ENCODE measurements around the gene PLXNA4. TPM values are rescaled to one million over a fixed set of nuclear protein-coding genes. Genes with fewer than 3 reads are reported as not detected.

The PLXNA4 gene
- polyA plus RNA-seq, 1 donor (not counting 4 experiments of a cell fraction or from before 2014, with no cell fraction given), result 0.01 TPM

DNA sequence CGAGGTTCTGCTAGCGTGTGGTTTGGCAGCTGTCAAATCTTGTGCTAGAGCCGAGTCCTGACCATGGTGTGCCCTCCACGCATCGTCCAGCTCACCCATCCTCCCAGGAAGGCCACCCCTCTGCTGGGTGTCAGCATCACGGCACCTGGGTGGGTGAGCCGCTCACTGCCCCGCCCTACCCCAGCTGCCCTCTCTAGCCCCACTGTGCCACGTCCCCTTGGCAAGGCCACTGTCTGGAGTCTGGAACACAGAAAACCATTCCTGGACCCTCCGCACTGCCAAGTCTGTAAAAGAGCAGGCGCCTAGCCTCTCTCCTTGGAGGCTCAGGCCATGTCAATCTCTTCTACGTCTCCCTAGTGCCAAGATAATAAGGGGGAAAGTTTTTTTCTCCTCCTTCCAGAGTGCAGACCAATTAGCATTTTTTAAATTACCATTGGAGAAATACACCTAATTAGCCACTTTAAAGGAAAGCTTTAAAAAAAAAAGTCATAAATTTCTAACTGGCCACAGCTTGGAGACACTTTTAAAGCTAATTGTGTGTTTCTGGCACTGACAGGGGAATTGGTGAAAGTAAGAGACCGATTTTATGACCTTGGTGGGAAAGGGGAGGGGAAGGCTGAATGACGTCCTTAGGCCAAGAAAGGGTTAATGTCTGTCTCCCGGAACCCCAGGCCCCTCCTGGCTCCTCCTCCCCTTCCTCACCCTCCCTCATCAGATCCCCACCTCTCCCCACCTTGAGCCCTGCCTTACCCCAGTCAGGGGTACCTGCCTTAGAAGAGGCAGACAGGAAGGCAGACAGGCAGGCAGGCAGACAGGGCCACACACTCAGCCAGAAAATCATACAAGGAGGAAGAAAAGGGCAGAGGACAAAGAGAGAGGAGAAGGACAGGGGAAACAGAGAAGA, 151.2 kb downstream of the PLXNA4 start:
- Histone ChIP-seq H3K9ac (ENCODE audit: control insufficient read depth, extremely low read depth, insufficient read depth, low read length) (no peak overlapping the region), H3K27ac (ENCODE audit: control insufficient read depth, insufficient read depth, low read length) (no peak overlapping the region), H3K4me3 (ENCODE audit: control insufficient read depth in 2 of 3, extremely low read depth in 1 of 3, insufficient read depth in 2 of 3, low read depth in 1 of 3, low read length in 3 of 3) (no peak overlapping the region), H3K79me2 (ENCODE audit: control insufficient read depth, insufficient read depth, low read length) (no peaks in the 10 kb centered on the region), H3K9me3 (ENCODE audit: control insufficient read depth, low read depth, low read length) (no peaks in the 10 kb centered on the region), H4K20me1 (ENCODE audit: control insufficient read depth, extremely low read depth, insufficient read depth, low read length) (no peaks in the 10 kb centered on the region), H3K36me3 (ENCODE audit: control insufficient read depth in 2 of 2, extremely low read depth in 1 of 2, insufficient read depth in 2 of 2, low read length in 2 of 2) (no peaks in the 10 kb centered on the region), H3K9me1 (ENCODE audit: control insufficient read depth, extremely low read depth, insufficient read depth, low read length) (no peaks in the 10 kb centered on the region), H3K4me1 (ENCODE audit: control insufficient read depth, extremely low read depth, insufficient read depth, low read length) (no peaks in the 10 kb centered on the region), H2AFZ (ENCODE audit: control insufficient read depth, low read length) (no peak overlapping the region), H3K4me2 (ENCODE audit: control insufficient read depth, extremely low read depth, insufficient read depth, low read depth, low read length) (no peak overlapping the region), H3K27me3 (ENCODE audit: control insufficient read depth, extremely low read depth, insufficient read depth, low read length) (peaks cover 11% of the 10 kb centered on the region)
- DNase-seq (ENCODE audit: low read depth, low spot score), result no peak
- dilution Hi-C loops (cut with MboI; ENCODE audit: extremely low pct_ligation_motif_present, low sequenced_read_pairs), result no loop called here
- FAIRE-seq, result no peak
- no peak for TF ChIP-seq EZH2 (IDR thresholded peaks at IDR 0.05; ENCODE audit: low read length)
- TF ChIP-seq, protein P1, sequence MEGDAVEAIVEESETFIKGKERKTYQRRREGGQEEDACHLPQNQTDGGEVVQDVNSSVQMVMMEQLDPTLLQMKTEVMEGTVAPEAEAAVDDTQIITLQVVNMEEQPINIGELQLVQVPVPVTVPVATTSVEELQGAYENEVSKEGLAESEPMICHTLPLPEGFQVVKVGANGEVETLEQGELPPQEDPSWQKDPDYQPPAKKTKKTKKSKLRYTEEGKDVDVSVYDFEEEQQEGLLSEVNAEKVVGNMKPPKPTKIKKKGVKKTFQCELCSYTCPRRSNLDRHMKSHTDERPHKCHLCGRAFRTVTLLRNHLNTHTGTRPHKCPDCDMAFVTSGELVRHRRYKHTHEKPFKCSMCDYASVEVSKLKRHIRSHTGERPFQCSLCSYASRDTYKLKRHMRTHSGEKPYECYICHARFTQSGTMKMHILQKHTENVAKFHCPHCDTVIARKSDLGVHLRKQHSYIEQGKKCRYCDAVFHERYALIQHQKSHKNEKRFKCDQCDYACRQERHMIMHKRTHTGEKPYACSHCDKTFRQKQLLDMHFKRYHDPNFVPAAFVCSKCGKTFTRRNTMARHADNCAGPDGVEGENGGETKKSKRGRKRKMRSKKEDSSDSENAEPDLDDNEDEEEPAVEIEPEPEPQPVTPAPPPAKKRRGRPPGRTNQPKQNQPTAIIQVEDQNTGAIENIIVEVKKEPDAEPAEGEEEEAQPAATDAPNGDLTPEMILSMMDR (optimal IDR thresholded peaks at IDR 0.05 in 1 of 3, IDR thresholded peaks at IDR 0.05 in 1 of 3, conservative IDR thresholded peaks at IDR 0.05 in 1 of 3; ENCODE audit: extremely low read depth in 1 of 3, insufficient read depth in 2 of 3, low read length in 3 of 3), result no peak

GRCh38 chr7:132424277-132424676, 152.0 kb downstream of the PLXNA4 start:
- no peaks in the 10 kb centered on the region for H3K9me1 ChIP-seq (ENCODE audit: control insufficient read depth, extremely low read depth, insufficient read depth, low read length)
- no peak overlapping the region for H2AFZ ChIP-seq (ENCODE audit: control insufficient read depth, low read length)
- dilution Hi-C loops (cut with MboI; ENCODE audit: extremely low pct_ligation_motif_present, low sequenced_read_pairs), result no loop called here
- no peaks in the 10 kb centered on the region for H4K20me1 ChIP-seq (ENCODE audit: control insufficient read depth, extremely low read depth, insufficient read depth, low read length)
- TF ChIP-seq, protein P1 (optimal IDR thresholded peaks at IDR 0.05 in 1 of 3, IDR thresholded peaks at IDR 0.05 in 1 of 3, conservative IDR thresholded peaks at IDR 0.05 in 1 of 3; ENCODE audit: extremely low read depth in 1 of 3, insufficient read depth in 2 of 3, low read length in 3 of 3), result no peak
- TF ChIP-seq EZH2 (IDR thresholded peaks at IDR 0.05; ENCODE audit: low read length), result no peak
- H3K9ac ChIP-seq (ENCODE audit: control insufficient read depth, extremely low read depth, insufficient read depth, low read length), result no peak overlapping the region
- no peaks in the 10 kb centered on the region for H3K4me1 ChIP-seq (ENCODE audit: control insufficient read depth, extremely low read depth, insufficient read depth, low read length)
- no peaks in the 10 kb centered on the region for H3K9me3 ChIP-seq (ENCODE audit: control insufficient read depth, low read depth, low read length)
- H3K36me3 ChIP-seq (ENCODE audit: control insufficient read depth in 2 of 2, extremely low read depth in 1 of 2, insufficient read depth in 2 of 2, low read length in 2 of 2), result no peaks in the 10 kb centered on the region
- no peak overlapping the region for H3K27ac ChIP-seq (ENCODE audit: control insufficient read depth, insufficient read depth, low read length)
- peaks cover 5% of the 10 kb centered on the region for H3K27me3 ChIP-seq (ENCODE audit: control insufficient read depth, extremely low read depth, insufficient read depth, low read length)
- no peaks in the 10 kb centered on the region for H3K79me2 ChIP-seq (ENCODE audit: control insufficient read depth, insufficient read depth, low read length)
- DNase-seq (ENCODE audit: low read depth, low spot score) (no peak), FAIRE-seq (no peak)
- no peak overlapping the region for H3K4me3 ChIP-seq (ENCODE audit: control insufficient read depth in 2 of 3, extremely low read depth in 1 of 3, insufficient read depth in 2 of 3, low read depth in 1 of 3, low read length in 3 of 3)
- H3K4me2 ChIP-seq (ENCODE audit: control insufficient read depth, extremely low read depth, insufficient read depth, low read depth, low read length), result no peak overlapping the region

Data from keratinocyte (primary cell).